WERI-Rb-1 (cell line): ENCODE measurements around the gene KCNE5.

Experiments
- DNase-seq: peaks from one replicate; pipeline ENCODE4 v3.0.0-alpha.2; 2020
- H3K27ac ChIP-seq: fragments of 250-450 bp; sonication (Bioruptor Pico); 2 replicates; pipeline ENCODE4 v1.5.1; 2020; ENCODE audit warnings: mild to moderate bottlenecking, moderate library complexity
- H3K27me3 ChIP-seq: fragments of 250-450 bp; sonication (Bioruptor Pico); 2 replicates; pipeline ENCODE4 v1.5.1; 2021; ENCODE audit warnings: mild to moderate bottlenecking, low read depth, moderate library complexity; ENCODE audit not compliant: insufficient read depth, severe bottlenecking
- H3K36me3 ChIP-seq: fragments of 250-450 bp; sonication (Bioruptor Pico); 2 replicates; pipeline ENCODE4 v1.5.1; 2020; ENCODE audit warnings: mild to moderate bottlenecking, moderate library complexity
- H3K4me3 ChIP-seq: 2 replicates; pipeline ENCODE4 v1.5.1; 2011; ENCODE audit warnings: low read depth, mild to moderate bottlenecking, control low read depth, low read length
- H3K9me3 ChIP-seq: fragments of 250-450 bp; sonication (Bioruptor Pico); 2 replicates; pipeline ENCODE4 v1.5.1; 2021; ENCODE audit warnings: mild to moderate bottlenecking, moderate library complexity; ENCODE audit not compliant: severe bottlenecking
- TF ChIP-seq, protein P1 (sequence below): IDR thresholded peaks from 2 replicates; pipeline ENCODE4 v1.5.1; 2011; ENCODE audit warnings: low read depth, mild to moderate bottlenecking, control low read depth, inconsistent platforms, low read length

The KCNE5 gene

DNA sequence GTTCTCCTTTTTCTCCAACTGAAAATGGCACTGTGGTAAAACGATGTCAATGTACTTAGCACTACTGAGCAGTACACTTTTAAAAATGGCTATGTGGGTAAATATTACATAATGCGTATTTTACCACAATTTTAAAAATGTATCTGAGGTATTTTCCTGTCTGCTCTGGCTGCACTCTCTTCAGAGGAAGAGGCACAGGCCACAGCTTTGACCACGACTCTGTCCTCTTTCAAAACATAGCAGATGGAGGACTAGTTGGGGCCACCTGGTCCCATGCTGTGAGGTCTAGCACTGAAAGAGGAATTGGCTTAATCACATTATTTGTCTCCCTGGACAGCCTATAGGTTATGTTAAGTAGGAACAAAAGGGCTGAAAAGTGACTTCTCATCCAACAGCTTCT lies 5.2 kb downstream of the KCNE5 start:
- peak; percentile 17 for DNase-seq
- Histone ChIP-seq H3K36me3 (no peaks in the 10 kb centered on the region), H3K4me3 (no peak overlapping the region), H3K9me3 (no peaks in the 10 kb centered on the region), H3K27me3 (peaks cover 30% of the 10 kb centered on the region), H3K27ac (no peak overlapping the region)
- TF ChIP-seq, protein P1, sequence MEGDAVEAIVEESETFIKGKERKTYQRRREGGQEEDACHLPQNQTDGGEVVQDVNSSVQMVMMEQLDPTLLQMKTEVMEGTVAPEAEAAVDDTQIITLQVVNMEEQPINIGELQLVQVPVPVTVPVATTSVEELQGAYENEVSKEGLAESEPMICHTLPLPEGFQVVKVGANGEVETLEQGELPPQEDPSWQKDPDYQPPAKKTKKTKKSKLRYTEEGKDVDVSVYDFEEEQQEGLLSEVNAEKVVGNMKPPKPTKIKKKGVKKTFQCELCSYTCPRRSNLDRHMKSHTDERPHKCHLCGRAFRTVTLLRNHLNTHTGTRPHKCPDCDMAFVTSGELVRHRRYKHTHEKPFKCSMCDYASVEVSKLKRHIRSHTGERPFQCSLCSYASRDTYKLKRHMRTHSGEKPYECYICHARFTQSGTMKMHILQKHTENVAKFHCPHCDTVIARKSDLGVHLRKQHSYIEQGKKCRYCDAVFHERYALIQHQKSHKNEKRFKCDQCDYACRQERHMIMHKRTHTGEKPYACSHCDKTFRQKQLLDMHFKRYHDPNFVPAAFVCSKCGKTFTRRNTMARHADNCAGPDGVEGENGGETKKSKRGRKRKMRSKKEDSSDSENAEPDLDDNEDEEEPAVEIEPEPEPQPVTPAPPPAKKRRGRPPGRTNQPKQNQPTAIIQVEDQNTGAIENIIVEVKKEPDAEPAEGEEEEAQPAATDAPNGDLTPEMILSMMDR: no peak

DNA sequence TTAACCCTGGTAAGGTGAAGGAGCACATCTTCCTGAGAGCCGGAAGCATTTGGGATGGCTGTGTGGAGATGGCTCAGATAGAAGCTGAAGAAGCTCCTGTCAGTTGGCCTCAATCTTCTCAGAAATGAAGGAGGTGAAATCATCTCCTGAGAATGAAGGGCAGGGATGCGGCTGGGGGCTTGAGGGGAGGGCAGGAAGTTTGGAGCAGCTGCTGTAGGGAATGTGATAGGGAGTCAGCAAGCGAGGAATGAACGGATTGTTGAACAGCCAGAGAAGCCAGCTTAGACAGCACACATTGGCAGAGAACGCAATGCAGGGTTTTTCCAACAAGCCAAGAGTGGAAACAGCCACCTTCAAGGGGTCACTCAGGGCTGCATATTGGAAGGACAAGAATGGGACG lies 10.0 kb downstream of the KCNE5 start:
- DNase-seq: no peak
- TF ChIP-seq, protein P1: no peak
- Histone ChIP-seq H3K27me3 (peaks cover 4% of the 10 kb centered on the region), H3K27ac (no peak overlapping the region), H3K36me3 (no peaks in the 10 kb centered on the region), H3K4me3 (no peak overlapping the region), H3K9me3 (no peaks in the 10 kb centered on the region)

- no peak overlapping the region for H3K27ac ChIP-seq
- TF ChIP-seq, protein P1: no peak
- no peaks in the 10 kb centered on the region for H3K9me3 ChIP-seq
- peaks cover 49% of the 10 kb centered on the region for H3K27me3 ChIP-seq
- DNase-seq: no peak
- H3K36me3 ChIP-seq: no peaks in the 10 kb centered on the region
- no peak overlapping the region for H3K4me3 ChIP-seq
These were observed 23.5 kb downstream of the KCNE5 start for GRCh38 chrX:109601486-109601885.

GRCh38 chrX:109600237-109600651 lies 24.7 kb downstream of the KCNE5 start:
- Histone ChIP-seq H3K4me3 (peak overlapping the region; percentile 1; the same call in 1 of the 2 replicates), H3K27ac (no peak overlapping the region), H3K27me3 (peaks cover 54% of the 10 kb centered on the region), H3K36me3 (no peaks in the 10 kb centered on the region), H3K9me3 (no peaks in the 10 kb centered on the region)
- DNase-seq: peak; percentile 46
- TF ChIP-seq, protein P1: no peak

DNA sequence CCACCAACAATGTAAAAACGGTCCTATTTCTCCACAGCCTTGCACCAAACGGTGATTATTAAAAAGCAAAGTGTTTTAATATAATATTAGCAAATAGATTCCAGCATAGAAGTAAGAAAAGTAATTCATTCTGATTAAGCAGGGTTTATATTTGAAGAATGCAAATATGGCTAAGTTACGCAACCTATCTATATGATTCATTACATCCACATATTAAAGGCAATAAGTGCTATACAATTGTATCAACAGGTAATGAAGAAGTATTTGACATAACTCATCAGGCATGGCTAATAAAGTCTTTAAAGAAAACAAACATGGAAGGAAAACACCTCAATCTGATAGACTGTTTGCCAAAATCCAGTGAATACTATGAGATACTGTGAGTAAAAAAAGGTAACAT lies 29.0 kb downstream of the KCNE5 start:
- no peak overlapping the region for H3K27ac ChIP-seq
- no peaks in the 10 kb centered on the region for H3K36me3 ChIP-seq
- no peak for DNase-seq
- peaks cover 51% of the 10 kb centered on the region for H3K27me3 ChIP-seq
- no peaks in the 10 kb centered on the region for H3K9me3 ChIP-seq
- H3K4me3 ChIP-seq: no peak overlapping the region
- TF ChIP-seq, protein P1: no peak

DNA sequence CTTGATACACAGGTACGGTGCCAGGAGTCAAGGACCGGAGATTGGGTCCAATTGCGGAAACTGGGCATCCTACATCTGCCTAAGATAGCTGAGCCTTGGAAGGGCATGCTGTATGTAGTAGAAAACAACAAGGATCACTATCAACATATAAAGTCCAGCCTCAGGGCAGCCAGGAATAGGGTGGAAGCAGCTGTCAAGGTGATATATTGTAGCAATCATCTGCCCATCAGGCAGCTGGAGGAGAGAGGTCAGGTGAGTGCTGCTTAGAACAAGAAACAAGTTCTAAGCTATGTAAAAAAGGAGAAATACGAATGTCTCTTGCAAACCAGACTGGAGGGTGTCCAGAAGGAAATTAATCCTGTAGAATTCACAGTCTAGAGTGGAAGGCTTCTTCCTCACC lies 34.8 kb downstream of the KCNE5 start:
- H3K27ac ChIP-seq: no peak overlapping the region
- no peaks in the 10 kb centered on the region for H3K36me3 ChIP-seq
- DNase-seq: no peak
- H3K9me3 ChIP-seq: no peaks in the 10 kb centered on the region
- TF ChIP-seq, protein P1: no peak
- H3K27me3 ChIP-seq: peaks cover 53% of the 10 kb centered on the region
- H3K4me3 ChIP-seq: no peak overlapping the region
